ENCODE data around the gene MSMO1.
"Not testable (repeated sequence)": the region's sequence is repeated elsewhere in the genome, so short reads cannot be mapped to it uniquely, and the experiment has no call there.

The MSMO1 gene

GRCh38 chr4:165327211-165328100 lies at the start of gene MSMO1:
TSS of gene MSMO1 (plus strand) at chr4:165327669. CDS start at chr4:165333371, 5,702 bp downstream.
- peak; percentile 99 for DNase-seq (ENCODE audit: low read depth)
- no peak for TF ChIP-seq CTCF (conservative IDR thresholded peaks at IDR 0.05; ENCODE audit: low read length)
- peak within 1 kb of the TSS; percentile 95 for H3K4me3 ChIP-seq (ENCODE audit: low read length)

GRCh38 chr4:165279531-165279930 lies 47.9 kb upstream of the MSMO1 start:
- H3K4me3 ChIP-seq (ENCODE audit: low read length); DNase-seq (ENCODE audit: low read depth): not testable (repeated sequence)

DNA sequence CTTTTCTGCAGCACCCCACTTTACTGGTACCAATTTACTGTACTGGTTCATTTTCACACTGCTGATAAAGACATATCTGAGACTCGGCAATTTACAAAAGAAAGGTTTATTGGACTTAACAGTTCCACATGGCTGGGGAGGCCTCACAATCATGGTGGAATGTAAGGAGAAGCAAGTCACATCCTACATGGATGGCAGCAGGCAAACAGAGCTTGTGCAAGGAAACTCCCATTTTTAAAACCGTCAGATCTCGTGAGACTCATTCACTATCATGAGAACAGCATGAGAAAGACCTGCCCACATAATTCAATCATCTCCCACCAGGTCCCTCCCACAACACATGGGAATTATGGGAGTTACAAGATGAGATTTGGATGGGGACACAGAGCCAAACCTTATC lies 42.8 kb upstream of the MSMO1 start:
- DNase-seq (ENCODE audit: low read depth); H3K4me3 ChIP-seq (ENCODE audit: low read length): not testable (repeated sequence)

DNA sequence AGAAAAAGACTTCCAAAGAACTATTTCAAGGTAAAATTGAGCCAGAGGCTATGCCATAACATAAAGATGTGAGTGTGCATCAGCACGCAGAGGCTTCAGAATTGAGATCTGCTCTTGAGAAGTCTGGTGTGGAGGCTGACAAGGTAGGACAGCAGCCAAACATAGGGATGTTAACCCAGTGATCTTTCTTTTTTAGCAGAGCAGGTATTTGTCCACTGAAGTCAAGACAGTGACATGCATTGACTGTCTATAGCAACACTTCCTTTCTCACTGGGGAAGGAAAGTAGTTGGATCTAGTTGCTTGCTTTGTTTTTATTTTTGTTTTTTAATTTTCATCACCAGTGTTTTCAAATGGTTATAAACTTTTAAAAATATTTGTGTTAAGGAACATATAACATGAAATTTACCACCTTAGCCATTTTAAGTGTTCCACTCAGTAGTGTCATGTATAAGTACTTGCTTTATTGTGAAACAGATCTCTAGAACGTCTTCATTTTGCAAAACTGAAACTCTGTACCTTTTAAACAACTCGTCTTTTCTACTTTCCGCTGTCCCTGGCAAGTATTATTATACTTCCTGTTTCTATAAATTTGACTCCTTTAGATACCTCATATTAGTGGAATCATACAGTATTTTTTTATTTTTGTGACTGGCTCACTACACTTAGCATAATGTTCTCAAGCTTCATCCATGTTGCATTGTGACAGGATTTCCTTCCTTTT lies 40.7 kb upstream of the MSMO1 start:
- not testable (repeated sequence) for H3K4me3 ChIP-seq (ENCODE audit: low read length); DNase-seq (ENCODE audit: low read depth)

DNA sequence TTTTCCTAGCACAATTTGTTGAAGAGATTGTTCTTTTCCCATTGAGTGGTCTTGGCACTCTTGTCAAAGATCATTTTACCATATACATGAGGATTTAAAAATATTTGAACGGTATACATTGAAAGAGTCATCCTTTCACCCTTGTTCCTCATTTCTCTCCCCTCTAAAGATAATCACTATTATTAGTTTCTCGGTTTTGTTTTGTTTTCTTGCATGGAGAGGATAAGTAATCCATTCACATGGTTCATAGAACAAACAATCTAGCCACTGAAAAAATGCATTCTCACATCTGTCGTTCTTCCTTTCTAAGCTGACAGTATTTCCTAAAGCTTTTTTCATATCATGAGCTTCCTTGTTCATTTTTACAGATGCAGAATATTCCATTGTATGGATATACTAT lies 39.2 kb upstream of the MSMO1 start:
- H3K4me3 ChIP-seq (ENCODE audit: low read length), result no peak overlapping the region
- no peak for DNase-seq (ENCODE audit: low read depth)
- TF ChIP-seq CTCF (conservative IDR thresholded peaks at IDR 0.05; ENCODE audit: low read length), result no peak

DNA sequence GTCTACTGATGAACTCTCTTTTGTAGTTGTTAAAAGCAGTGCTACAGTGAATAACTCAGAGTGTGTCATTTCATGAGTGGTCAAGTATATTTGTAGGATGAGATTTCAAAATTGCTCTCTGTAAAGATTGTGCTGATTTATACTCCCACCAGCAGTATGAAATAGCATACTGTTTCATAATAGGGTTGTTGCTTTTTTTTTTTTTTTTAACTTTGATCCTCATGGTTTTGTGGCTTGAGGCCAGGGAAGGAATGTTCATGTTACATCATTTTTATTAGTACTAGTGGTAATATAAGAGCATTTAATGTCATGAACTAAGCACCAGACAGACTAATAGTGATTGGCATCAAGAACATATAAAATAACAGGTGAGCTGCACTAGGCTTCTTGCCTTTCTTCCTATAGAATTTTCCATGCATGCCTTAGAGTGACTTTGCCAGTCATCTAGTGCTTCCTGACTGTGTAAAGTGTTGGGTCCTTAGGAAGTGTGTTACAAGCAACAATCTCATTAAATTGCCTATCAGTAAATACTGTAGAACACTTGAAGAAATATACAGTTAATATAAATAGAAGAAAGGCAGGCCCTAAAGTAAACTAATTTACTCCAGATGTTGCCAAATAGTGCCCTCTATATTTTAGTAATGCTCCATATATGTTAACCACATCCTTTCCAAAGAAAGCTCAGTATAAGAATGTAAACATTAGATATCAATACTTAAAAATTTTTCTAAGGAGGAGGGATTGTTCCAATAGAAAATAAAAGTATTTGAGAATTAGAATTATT lies 38.6 kb upstream of the MSMO1 start:
- no peak for TF ChIP-seq CTCF (conservative IDR thresholded peaks at IDR 0.05; ENCODE audit: low read length)
- peak; percentile 74 for DNase-seq (ENCODE audit: low read depth)
- no peak overlapping the region for H3K4me3 ChIP-seq (ENCODE audit: low read length)

- TF ChIP-seq CTCF (conservative IDR thresholded peaks at IDR 0.05; ENCODE audit: low read length), result no peak
These were observed 38.1 kb upstream of the MSMO1 start for GRCh38 chr4:165289423-165289785.

DNA sequence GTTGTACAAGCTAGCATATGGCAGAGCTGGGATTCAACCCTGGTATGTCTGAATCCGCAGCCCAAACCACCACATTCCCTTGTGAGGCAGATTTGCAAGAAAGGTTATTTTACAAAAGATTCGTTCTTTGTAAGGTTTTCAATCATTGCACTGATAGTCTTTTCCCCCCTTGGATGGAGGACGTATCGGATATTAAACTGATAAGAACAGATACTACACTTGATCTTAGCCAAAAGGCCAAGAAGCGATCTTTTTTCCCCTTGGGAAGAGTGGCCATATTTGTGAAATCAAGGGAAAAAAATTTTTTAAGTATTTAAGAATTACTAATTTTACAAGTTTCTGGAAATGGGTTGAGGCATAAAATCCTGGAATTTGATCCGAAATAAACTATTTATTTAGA lies 34.4 kb upstream of the MSMO1 start:
- TF ChIP-seq CTCF (conservative IDR thresholded peaks at IDR 0.05; ENCODE audit: low read length), result no peak
- DNase-seq (ENCODE audit: low read depth), result no peak
- no peak overlapping the region for H3K4me3 ChIP-seq (ENCODE audit: low read length)

More at GRCh38 chr4:165289423-165289785, 38.1 kb upstream of the MSMO1 start:
- DNase-seq (ENCODE audit: low read depth), result no peak
- H3K4me3 ChIP-seq (ENCODE audit: low read length), result no peak overlapping the region

Measured in AG10803 (cell line).